NT2/D1 (cell line): Measurements from ENCODE around the gene ANKRD2.

Source experiments
- SUZ12 ChIP-seq: IDR thresholded peaks from 2 replicates; pipeline ENCODE4 v1.6.1; 2011; ENCODE audit not compliant: insufficient read length, insufficient read depth; ENCODE audit errors: extremely low read depth
- YY1 ChIP-seq: IDR thresholded peaks from 2 replicates; pipeline ENCODE4 v1.6.1; 2011; ENCODE audit not compliant: insufficient read length, insufficient read depth
- ZNF274 ChIP-seq: IDR thresholded peaks from 2 replicates; pipeline ENCODE4 v1.6.1; 2011; ENCODE audit warnings: mild to moderate bottlenecking, low read depth, low read length

DNA sequence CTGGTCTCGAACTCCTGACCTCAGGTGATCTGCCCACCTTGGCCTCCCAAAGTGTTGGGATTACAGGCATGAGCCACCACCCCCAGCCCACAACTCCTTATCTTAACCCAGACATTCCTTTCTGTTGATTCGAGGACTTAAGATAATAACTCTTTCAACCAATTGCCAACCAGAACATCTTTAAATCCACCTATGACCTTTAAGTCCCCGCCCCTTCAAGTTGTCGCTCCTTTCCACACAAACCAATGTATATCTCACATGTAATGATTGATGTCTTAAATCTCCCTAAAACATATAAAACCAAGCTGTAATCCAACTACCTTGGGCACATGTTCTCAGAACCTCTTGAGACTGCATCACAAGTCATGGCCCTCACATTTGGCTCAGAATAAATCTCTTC is 7.8 kb upstream of the ANKRD2 start:
- TF ChIP-seq ZNF274 (no peak), YY1 (no peak), SUZ12 (no peak)
